HL-60 (cell line): ENCODE data around the gene INTS6L.

Experiments used
- POLR2AphosphoS5 ChIP-seq: IDR thresholded peaks from 2 replicates; pipeline ENCODE4 v1.6.1; 2012; ENCODE audit warnings: low read depth
- TF ChIP-seq, protein P1 (sequence below): IDR thresholded peaks from one replicate; pipeline ENCODE4 v1.5.1; 2011; ENCODE audit warnings: low read length, control low read depth, inconsistent platforms; ENCODE audit not compliant: insufficient read depth
- TF ChIP-seq, protein P2 (sequence below): IDR thresholded peaks from 2 replicates; pipeline ENCODE4 v1.6.1; 2012; ENCODE audit warnings: low read depth; ENCODE audit not compliant: insufficient replicate concordance

DNA sequence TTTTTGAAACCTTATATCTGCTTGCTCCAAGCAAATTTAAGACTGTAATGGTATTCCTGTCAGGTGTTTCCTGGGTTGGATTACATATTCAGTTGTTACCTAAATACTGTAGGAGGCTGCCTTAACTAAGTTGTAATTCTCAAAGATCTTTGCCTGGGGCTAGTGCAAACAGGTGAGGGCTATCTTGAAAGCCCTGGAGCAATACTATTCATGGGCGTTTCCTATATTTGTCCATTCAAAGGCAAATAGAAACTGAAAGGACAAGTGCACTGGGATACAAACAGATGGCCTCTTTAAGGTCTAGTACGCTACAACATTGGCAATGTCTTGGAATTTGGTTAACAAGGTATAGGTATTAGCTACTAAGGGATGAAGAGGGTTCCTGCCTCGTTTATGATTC lies 108.9 kb downstream of the INTS6L start:
- TF ChIP-seq, protein P1, sequence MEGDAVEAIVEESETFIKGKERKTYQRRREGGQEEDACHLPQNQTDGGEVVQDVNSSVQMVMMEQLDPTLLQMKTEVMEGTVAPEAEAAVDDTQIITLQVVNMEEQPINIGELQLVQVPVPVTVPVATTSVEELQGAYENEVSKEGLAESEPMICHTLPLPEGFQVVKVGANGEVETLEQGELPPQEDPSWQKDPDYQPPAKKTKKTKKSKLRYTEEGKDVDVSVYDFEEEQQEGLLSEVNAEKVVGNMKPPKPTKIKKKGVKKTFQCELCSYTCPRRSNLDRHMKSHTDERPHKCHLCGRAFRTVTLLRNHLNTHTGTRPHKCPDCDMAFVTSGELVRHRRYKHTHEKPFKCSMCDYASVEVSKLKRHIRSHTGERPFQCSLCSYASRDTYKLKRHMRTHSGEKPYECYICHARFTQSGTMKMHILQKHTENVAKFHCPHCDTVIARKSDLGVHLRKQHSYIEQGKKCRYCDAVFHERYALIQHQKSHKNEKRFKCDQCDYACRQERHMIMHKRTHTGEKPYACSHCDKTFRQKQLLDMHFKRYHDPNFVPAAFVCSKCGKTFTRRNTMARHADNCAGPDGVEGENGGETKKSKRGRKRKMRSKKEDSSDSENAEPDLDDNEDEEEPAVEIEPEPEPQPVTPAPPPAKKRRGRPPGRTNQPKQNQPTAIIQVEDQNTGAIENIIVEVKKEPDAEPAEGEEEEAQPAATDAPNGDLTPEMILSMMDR: no peak
- no peak for TF ChIP-seq POLR2AphosphoS5
- TF ChIP-seq, protein P2, sequence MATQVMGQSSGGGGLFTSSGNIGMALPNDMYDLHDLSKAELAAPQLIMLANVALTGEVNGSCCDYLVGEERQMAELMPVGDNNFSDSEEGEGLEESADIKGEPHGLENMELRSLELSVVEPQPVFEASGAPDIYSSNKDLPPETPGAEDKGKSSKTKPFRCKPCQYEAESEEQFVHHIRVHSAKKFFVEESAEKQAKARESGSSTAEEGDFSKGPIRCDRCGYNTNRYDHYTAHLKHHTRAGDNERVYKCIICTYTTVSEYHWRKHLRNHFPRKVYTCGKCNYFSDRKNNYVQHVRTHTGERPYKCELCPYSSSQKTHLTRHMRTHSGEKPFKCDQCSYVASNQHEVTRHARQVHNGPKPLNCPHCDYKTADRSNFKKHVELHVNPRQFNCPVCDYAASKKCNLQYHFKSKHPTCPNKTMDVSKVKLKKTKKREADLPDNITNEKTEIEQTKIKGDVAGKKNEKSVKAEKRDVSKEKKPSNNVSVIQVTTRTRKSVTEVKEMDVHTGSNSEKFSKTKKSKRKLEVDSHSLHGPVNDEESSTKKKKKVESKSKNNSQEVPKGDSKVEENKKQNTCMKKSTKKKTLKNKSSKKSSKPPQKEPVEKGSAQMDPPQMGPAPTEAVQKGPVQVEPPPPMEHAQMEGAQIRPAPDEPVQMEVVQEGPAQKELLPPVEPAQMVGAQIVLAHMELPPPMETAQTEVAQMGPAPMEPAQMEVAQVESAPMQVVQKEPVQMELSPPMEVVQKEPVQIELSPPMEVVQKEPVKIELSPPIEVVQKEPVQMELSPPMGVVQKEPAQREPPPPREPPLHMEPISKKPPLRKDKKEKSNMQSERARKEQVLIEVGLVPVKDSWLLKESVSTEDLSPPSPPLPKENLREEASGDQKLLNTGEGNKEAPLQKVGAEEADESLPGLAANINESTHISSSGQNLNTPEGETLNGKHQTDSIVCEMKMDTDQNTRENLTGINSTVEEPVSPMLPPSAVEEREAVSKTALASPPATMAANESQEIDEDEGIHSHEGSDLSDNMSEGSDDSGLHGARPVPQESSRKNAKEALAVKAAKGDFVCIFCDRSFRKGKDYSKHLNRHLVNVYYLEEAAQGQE: no peak
